Fibroblast of lung (primary cell): ENCODE results near the gene RELL1.

Source experiments
- CTCF ChIP-seq, 2 donors: IDR thresholded peaks in 1 of 2; conservative IDR thresholded peaks in 1 of 2; 1 replicate in 1 of 2; 2 replicates in 1 of 2; pipeline ENCODE4 v1.5.1; 2011 to 2012; ENCODE audit warnings: low read length in 2 of 2, control low read depth in 1 of 2, inconsistent platforms in 1 of 2, low read depth in 1 of 2, mild to moderate bottlenecking in 1 of 2
- EZH2 ChIP-seq: IDR thresholded peaks from 2 replicates; pipeline ENCODE4 v1.5.1; 2012; ENCODE audit warnings: low read length, control low read depth, mild to moderate bottlenecking; ENCODE audit errors: missing control alignments

GRCh38 chr4:37717576-37717975, 31.4 kb upstream of the RELL1 start:
- TF ChIP-seq CTCF (conservative IDR thresholded peaks at IDR 0.05 in 1 of 2, IDR thresholded peaks at IDR 0.05 in 1 of 2; ENCODE audit: low read depth in 1 of 2, low read length in 2 of 2) (no peak), EZH2 (no peak)
